HG03432 (cell line): ENCODE measurements around the gene IFT43.
A peak's percentile ranks its signal among the peaks of the same experiment; 100 is the strongest.

Source experiments
- ATAC-seq: cut with Tn5 transposase; IDR thresholded peaks from one replicate; pipeline ENCODE4 v1.9.1; 2021; ENCODE audit warnings: mild to moderate bottlenecking, moderate library complexity; ENCODE audit not compliant: unreplicated experiment

IFT43 gene

DNA sequence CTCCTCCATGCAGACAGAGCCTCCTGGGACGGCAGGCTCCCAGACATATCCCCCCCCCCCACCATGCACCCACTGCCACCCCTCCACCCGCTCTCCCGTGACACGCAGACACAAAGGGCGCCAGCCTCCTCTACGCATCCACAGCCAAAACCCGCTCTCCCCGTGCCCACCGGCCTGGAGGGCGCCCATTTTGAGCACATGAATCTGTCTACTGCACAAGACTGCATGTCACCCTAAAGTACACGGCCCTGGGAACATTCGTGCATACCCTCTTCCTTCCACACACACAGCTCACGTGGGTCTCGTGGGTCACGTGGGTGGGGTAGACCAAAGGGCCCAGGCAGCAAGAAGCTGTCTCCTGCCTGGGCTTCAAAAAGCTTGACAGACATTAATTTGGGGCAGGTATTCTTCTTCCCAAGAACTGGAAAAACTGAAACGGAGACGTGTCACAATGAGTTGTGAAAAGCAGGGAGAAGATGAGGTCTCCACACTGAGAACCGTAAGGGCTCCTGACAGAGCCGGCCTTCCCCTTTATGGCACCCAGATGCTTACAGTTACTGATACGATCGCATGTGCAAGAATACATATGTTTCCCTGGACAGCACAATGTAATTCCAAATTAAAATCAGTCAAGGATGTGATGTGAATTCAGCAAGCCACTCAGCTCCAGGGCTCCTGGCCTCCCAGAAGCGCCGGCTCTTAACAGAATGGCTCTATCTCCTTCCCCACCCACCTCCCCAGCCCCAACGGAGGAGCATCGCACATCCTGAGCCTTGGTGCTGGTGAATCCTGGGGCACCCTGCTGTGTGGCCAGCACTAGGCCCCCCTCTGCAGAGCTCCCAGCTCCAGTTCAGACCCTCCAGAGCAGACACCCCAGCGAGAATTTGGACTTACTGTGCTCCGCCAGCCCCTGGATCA, 5.7 kb upstream of the IFT43 start:
- no peak for ATAC-seq

DNA sequence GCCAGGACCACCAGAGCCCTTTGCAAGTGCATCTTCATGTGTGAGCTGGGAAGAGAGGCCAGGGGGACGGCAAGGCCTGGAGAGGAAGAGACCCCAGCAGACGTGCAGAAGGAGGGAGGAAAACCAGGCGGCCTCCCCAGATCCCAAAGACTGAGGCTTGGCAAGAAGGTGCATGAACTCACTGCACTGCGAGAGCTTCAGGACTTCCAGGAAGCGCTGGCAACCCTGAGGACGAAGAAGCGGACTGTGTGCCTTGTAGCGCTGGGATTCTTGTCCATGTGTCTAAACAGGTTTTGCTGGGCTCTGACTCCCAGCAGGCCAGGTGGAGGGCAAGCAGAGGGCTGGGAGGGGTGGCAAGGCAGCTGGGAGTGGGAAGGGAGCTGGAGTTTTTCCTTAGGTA, 4.7 kb upstream of the IFT43 start:
- no peak for ATAC-seq

- peak; percentile 53 for ATAC-seq
These were observed 3.9 kb upstream of the IFT43 start, which contains the start of gene TGFB3 for GRCh38 chr14:75981426-75982265. TGFB3 (minus strand) TSS chr14:75981995; CDS start chr14:75980893, 1,102 bp downstream.

GRCh38 chr14:75982266-75983018, 3.1 kb upstream of the IFT43 start:
- peak; percentile 51 for ATAC-seq

DNA sequence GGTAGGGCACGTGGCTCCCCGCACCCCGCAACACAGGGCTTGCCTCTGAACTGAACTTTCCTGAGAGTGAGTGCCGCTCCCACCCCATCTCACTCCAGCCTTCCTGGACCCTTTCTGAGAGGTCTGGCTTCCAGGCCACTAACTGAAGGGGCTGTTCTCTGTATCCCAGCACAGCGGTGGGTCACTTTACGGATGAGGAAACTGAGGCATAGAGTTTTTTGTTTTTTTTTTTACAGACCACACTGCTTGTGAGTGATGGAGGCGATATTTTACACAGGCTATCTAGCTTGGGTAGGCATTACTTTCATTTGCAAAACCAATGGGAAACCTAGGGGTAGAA, 2.6 kb upstream of the IFT43 start:
- ATAC-seq = no peak

- ATAC-seq = no peak
These were observed 889 bp upstream of the IFT43 start for GRCh38 chr14:75984674-75985073.

GRCh38 chr14:75986439-75986765, 839 bp downstream of the IFT43 start:
- no peak for ATAC-seq

DNA sequence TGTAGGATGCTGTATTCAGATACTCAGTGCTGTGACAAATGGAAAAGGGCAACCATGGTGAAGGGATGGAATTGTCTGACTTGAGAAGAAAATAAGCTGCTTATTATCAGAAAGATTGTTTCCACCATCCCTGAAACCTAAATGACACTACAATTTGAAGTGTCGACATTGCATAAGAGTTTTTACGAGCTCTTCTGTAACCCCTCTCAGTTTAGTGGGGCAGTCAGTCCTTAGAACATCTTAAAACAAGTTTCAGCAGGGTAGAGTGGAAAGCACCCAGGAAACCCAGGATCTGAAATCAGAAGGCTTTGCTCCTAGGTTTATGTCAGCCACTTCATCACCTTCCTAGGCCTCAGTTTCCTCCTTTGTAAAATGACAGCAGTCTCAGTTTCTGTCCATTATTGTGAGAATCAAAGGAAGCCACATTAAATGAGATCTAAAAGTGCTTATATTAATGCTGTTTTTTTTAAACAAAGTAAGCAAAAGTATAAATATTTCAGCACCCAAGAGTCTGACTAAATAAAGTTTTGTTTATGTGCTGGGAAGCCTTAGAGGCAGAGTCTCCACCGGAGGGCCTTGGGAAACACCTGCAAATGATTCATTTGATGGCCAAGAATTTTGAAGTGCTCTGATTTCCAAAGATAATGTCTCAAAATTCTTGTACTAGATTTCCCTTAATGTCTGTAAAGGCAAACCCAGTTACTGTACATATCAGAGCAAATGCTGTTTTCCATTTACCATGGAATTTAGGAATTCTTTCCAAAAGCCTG, 1.8 kb downstream of the IFT43 start:
- ATAC-seq = no peak

GRCh38 chr14:75989134-75989533, 3.6 kb downstream of the IFT43 start:
- ATAC-seq = no peak

DNA sequence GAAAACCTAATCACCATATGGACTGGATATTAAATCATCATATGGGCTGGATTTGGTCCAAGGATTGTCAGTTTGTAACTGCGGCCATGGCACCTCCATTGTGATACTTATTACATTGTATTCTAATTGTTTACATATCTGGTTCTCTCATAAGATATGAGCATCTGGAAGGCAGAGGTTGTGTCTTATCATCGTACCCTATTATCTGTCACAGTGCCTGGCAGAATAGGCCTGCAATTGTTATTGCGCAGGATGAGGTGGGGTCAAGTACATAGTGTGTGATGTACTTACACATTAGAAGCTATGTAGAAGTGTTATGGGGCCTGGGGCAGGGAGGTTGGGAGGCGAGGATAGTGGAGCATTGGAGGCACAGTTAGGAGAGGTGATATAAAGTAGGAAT, 4.7 kb downstream of the IFT43 start:
- ATAC-seq = no peak

- ATAC-seq = no peak
These were observed 6.2 kb downstream of the IFT43 start for GRCh38 chr14:75991753-75992152.

GRCh38 chr14:75993567-75994041, 8.0 kb downstream of the IFT43 start:
- ATAC-seq = peak; percentile 88

DNA sequence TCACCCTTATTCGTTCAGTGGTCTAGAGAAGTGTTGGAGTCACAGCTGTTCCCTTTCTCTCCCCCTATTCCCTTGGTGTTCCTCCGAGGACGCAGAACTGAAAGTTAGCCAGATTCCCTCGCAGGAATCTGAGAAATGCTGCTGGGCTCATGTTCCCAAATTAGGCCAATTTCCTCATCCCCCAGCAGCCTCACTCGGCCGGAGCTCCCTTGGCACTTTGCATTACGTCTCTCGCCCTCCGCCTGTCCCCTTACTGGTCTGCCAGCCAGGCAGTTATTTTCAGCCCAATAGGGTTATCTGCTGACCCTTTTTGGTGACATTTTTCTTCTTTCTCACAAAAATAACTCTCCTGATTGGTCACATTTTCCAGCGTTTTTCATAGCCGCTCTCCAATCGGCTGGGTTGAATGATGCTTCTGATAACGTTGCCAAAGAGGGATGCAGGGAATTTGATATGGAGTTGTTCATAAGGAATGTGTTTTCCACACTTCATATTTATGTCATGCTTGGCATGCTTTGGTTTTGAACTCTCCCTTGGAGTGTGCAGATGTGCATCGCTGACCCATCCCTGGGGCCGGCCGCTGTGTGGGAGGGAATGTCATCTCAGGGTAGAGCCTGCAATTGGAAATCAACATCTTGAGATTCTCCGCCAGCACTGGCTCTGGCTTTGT, 9.9 kb downstream of the IFT43 start:
- ATAC-seq = no peak

- no peak for ATAC-seq
These were observed 10.9 kb downstream of the IFT43 start for GRCh38 chr14:75996488-75996887.

GRCh38 chr14:75999511-76000190, 14.1 kb downstream of the IFT43 start:
- ATAC-seq = no peak

DNA sequence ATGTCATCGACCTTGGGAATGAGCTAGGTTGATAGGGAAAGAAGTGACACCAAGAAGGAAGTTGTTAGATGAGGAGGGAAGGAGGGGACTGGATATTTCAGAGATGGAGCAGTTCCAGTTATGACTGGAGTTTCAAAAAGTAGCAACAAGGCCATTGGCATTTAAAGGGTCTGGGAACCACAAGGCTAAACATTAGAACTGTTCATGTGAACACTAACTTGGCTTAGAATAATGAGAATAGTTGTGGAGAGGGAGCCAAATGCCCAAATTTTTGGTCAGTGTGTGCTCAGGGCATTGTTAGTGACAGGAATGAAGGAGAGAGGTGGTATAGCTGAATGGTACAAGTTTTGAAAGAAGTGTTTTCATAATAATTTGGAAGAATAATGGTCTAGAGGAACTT, 16.8 kb downstream of the IFT43 start:
- no peak for ATAC-seq

DNA sequence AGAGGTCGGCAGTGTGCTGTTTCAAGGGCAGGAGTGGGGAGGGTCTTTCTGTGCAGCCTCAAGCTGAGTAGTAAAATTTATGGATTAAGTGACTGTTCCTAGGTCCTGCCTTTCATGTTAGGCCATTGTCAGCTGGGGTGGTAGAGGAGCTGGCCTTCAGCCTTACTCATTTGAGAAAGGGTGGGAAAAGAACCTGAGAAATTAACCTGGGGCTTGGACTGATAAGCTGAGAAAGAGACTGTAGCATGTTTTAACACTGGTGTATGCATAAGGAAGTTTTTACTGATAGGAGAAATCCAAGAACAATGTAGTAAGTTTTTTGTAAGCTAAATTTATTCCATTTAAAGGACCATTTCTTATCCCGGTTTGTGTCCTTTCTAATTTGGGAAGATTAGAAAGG, 20.7 kb downstream of the IFT43 start:
- no peak for ATAC-seq

DNA sequence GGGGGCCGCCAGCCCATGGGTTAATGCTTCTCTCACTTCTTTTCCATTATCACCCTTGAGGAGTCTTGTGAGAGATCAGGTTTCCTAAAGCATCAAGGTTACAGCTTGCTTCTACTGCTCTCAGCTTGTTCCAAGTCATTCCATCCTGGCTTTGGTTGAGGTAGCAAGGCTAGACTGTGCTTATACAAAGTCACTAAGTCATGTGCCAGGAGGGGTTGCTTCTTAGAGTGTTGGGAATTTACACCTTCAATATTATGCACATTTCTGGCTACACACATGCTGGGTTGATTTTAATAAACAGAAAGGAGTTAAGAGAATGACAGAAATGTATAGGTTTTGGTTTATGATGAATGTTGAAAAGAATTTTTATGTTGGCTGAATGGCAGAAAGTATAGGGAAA, 21.8 kb downstream of the IFT43 start:
- no peak for ATAC-seq

DNA sequence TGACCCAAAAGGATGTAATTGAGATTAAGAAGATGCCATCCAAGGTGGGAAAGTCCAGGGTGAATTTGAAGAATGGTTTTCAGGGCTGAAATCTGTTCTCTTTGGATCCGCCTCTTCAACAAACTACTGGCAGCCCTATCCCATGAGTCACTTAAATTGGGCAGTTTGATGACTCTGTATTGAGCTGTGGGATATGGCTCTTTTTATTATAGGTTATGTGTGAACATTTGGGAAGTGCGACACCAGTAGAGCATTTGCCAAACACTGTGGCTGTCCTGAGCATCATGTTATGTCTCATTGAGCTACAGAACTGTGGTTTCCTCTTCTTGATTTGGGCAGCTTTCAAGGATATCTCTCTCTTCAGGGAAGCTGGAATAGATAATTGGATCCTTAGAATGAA, 22.3 kb downstream of the IFT43 start:
- no peak for ATAC-seq
